NCI-H82 treated with DMSO at 0.1 percent for 48 hours (cell line): ENCODE data around the gene DDX18.
A peak's percentile ranks its signal among the peaks of the same experiment; 100 is the strongest.

Experiments
- DNase-seq: peaks from one replicate; lab custom pipeline; 2025; ENCODE audit not compliant: unreplicated experiment; lab: John Stamatoyannopoulos, UW

The DDX18 gene

DNA sequence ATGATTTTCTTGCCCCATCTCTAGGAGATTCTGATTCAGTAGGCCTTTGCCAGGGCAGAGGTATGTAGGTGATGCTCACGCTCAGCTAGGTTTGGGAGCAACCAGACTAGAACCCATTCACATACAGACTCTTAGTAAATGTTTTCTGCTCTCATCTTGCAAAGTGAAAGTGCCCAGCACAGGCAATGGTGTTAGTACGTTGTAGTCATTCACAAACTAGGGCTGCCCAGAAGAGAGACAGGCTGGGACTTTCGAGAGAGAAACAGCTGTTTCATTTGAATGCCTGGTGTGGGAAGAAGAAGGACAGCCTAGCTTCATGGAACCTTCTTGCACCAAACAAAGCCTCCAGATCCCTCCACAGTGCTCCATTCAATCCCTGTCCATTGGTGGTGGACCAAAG, 19.4 kb downstream of the DDX18 start:
- DNase-seq, result no peak

DNA sequence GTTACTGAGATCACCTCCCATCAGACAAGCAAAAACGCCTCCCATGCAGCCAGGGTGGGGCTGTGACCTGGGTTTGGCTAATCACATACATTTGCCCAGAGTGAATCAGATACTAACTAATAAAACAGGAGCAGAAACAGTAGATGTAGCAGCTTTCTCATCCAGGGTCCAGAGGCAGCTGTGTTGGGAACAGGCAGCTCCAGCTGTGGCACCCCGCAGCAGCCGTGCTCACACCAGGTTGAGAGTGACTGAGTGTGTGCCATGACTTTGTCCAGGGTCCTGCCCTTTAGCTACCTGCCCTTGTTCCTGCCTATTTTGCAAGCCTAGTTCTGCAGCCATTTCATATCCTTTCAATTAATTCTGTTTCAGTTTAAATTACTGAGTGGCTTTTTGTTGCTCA, 20.5 kb downstream of the DDX18 start:
- DNase-seq, result no peak

DNA sequence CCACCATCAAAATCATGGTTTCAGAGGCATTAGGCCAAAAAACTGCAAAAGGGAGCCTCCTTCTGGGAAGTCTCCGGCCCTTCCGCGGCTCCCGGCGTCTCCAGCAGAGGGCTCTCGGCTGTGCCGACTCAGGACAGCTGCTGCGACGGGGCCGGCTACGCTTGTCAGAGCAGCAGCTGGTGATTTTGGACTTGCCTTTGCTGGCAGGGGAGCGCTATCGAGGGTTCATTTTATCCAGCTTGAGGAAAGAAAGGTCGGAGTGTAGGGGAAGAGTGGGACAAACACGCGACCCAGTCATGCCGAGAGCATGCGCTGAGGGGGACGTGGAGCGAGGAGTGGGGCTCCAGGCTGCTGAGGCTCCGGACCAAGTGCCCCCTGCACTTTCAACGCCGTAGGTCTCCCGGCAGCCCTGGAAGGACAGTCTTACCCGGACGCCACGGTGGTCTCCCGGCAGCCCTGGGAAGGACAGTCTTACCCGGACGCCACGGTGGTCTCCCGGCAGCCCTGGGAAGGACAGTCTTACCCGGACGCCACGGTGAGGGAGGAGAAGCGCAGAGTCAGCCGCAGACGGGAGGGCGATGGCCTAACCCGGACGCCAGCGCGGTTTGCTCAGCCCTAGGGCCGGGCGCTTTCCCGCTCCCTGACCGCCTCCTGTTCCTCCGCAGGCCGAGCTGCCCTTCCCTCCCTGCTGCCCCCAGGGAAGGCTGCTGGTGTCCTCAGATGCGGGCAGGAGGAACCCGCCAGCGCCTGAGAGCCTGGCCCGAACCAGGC, 21.7 kb downstream of the DDX18 start:
- peak; percentile 43 for DNase-seq

DNA sequence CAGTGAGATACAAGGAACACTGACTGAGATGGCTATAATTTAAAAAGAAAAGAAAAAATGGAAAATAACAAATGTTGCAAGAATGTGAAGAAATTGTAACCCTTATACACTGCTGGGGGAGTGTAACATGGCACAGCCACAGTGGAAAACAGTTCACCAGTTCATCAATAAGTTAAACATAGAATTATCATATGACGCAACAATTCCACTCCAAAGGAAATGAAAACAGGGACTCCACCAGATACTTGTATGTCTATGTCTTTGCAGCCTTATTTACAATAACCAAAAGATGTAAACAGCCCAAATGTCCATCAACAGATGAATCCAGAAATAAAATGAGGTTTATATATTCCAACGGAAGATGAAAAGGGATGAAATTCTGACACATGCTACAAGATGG, 30.8 kb downstream of the DDX18 start:
- no peak for DNase-seq

DNA sequence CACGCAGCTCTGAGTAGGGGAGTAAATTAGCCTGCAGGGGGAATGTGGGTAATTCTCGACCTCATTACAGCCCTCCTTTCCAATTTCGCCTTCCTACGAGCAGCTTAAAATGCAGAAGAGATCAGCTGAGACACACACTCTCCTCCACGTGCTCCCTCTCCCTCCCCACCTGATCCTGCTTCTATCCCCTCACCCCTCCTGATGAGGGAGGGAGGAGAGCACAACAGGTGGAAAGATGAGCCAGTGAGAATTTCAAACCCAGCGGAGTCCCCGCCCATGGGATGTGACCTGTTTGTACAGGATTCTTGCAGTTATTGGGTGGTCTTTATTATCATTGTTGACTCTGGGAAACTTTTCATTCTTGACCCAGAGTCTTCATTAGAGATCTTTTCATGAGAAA, 35.5 kb downstream of the DDX18 start:
- DNase-seq, result no peak

DNA sequence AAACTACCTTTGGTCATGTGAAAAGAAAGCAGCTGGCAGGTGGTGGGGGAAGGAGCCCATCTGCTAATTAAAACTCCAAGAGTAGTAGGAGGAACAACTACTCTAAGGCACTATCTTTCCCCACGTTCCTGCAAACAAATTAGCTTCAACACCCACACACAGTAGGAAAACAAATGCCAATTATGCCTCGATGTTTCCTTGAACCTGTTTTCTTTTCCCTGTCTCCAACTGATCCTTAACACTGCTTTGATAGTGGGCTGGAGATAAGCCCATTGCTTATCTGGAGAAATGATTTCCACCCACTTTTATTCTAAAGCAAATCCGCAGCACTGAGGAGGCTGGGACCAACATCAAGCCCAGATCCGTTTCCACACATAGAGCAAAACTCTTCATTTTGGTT, 36.0 kb downstream of the DDX18 start:
- DNase-seq, result no peak

DNA sequence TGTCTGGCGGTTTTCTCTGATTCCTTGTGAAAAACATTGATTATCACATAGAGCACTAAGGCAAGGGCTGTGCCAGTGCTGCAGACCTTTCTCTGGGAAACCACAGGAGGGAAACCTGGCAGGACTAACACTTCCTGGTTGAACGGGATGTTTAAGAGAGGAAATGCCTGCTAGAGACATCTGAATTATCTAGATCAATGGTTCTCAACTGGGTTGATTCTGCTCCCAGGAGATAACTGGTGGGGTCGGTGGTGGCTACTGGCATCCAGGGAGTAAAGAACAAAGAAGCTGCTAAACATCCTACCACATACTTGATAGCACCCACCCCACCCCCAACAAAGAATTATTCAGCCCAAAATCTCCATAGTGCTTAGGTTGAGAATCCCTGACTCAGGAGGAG, 37.5 kb downstream of the DDX18 start:
- DNase-seq, result no peak

DNA sequence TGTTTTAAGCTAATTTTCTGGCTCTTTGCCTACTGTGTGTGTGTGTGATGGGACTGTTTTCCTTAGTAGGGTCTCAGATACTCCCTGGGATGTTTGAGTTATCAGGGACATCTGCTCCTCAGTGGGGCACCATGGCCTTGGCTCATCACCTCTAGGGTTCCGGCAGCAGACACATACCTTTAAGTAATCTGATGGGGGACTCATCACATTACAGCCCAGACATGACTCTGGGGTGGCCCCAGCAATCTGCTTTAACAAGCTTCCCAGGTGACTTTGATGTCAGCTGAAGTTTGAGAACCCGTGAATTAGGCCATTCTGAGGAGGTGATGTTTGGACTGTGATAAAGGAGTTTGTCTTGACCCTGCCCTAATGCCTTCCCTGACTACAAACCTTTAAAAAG, 38.8 kb downstream of the DDX18 start:
- DNase-seq, result no peak

DNA sequence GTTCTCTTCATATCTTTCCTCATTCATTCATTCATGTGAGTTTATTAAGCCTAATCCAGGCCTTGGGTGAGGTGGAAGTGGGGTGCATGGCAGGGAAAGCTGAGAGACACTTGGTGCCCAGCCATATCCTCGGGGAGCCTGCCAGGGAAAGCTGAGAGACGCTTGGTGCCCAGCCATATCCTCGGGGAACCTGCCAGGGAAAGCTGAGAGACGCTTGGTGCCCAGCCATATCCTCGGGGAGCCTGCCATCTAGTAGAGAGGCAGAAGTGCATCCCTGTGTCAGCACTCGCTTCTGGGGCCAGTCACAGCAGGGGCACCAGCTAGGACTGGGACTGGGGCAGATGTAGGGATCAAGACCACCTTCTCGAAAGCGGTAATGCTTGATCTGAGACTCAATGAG, 39.4 kb downstream of the DDX18 start:
- DNase-seq, result no peak

DNA sequence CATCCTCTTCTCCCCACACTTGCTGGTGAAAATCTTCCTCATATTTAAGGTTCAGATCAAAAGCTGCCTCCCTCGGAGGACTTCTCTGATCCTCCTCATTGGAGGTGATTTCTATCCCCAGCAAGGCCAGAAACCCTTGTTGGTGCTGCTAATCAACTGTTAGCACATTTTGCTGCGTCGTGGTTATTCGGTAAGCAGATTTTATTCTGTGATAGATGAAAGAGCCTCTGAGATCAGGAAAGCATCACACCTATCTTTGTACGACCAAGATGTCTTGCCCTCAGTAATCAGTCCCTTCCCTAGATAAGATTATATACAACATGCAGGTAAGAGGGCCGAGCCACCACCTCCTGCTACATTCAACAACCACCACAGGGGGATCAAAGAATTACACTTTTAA, 40.1 kb downstream of the DDX18 start:
- no peak for DNase-seq

DNA sequence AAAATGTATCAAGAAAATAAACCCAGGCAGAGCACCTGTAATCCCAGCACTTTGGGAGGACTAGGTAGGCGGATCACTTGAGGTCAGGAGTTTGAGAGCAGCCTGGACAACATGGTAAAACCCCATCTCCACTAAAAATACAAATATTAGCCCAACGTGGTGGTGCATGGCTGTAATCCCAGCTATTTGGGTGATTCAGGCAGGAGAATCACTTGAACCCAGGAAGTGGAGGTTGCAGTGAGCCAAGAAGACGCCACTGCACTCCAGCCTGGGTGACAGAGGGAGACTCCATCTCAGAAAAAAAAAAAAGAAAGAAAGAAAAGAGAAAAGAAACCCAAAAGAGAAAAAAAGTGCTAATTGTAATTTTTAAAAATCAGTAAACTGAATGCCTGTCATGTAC, 41.4 kb downstream of the DDX18 start:
- no peak for DNase-seq

DNA sequence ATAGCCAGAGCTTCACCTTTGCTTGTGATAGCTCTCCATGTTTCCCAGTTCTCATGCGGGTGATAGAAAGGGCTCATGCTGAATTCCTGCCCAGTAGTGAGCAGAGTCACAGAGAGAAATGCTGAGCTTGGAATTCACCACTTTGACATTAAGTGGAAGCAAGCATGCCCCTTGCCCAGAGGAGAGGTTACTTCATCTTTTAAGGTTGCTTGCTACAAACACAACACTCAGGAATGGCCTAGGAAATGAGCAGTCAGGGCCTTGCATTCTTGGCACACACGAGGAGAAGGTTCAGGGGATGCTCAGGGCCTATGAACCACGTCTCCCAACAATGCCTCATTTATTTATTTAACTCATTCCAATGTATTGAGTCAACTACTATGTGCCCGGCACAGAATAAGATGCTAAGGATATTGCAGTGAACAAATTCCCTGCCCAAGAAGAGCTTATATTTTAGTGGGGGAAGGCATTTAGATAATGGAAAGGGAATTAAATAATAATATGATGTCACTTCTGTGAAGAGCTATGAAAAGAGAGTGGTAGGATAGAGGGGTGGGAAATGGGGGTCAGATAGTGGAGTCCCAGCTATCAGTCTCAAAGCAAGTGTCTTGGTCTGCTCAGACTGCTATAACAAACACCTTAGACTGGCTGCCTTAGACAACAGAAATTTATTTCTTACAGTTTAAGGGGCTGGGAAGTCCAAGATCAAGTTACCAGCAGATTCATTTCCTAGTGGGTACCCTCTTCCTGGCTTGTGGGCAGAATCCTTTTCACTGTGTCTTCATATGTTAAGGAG, 42.1 kb downstream of the DDX18 start:
- DNase-seq, result no peak

DNA sequence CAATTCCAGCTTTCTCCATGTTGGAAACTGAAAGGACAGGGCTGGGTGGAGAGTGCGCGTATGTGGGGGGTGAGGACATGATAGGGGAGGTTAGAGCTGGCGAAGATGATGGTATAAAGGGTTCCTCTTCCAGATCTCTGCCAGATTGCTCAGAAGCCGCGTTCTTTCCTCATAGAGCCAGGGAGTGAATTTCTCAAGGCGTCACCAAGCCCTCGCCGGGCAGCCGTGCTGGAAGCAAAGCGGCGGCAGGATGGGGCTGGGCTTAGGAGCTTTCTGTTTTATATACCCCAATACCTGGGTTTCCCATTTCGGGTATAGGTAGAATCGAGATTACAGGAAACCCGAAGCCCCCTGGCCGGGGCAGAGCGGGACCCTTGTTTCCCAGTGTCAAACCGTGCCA, 43.8 kb downstream of the DDX18 start:
- DNase-seq, result no peak

DNA sequence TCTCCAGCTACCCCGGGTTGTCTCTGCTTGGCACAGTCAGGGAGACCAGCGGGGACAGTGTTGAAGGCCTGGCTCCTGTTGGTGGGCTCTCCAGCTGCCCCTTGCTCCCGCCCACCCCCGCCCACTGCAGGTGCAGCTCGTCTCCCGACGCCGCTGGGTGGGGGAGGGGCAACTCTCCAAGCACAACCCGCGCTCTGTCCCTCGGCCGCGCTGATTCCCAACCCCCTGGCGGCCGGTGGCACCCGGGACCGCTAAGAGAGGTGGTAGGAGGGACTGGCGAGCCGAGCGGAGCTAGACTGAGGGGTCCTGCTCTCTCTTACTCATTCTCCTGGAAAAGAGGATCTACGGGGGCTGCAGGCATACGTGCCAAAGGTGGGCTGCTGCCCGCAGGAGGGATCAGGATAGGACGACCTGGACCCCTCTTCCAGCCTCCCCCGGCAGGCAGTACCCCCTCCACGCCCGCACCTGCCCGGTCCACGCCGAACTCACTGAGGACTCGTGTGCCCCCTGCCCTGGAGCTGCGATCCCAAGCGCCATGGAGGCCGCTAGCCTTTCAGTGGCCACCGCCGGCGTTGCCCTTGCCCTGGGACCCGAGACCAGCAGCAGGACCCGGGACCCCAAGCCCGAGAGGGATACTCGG, 44.5 kb downstream of the DDX18 start:
- no peak for DNase-seq

DNA sequence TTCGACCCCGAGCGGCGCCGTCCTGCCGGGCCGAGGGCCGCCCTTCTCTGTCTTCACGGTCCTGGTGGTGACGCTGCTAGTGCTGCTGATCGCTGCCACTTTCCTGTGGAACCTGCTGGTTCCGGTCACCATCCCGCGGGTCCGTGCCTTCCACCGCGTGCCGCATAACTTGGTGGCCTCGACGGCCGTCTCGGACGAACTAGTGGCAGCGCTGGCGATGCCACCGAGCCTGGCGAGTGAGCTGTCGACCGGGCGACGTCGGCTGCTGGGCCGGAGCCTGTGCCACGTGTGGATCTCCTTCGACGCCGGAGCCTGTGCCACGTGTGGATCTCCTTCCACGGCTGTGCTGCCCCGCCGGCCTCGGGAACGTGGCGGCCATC, 45.0 kb downstream of the DDX18 start:
- DNase-seq, result no peak

DNA sequence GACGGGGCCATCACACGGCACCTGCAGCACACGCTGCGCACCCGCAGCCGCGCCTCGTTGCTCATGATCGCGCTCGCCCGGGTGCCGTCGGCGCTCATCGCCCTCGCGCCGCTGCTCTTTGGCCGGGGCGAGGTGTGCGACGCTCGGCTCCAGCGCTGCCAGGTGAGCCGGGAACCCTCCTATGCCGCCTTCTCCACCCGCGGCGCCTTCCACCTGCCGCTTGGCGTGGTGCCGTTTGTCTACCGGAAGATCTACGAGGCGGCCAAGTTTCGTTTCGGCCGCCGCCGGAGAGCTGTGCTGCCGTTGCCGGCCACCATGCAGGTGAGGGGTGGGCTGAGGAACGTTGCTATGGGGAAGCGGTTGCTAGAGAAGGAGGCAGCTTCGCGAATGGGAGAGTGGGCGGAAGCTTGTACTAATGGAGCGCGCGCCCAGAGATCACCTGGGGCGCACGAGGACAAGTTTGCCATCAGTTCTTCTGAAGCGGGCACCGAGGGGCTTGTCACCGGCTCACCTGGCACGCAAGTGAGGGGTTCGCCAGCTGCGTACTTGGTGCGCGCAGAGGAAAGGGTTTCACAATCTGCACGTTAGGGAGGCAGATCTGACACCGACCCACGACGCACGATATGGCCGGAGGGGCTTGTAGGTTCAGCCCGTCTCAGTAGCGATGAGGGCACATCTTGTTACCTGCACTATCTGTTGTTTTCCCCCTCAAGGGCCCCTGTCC, 45.6 kb downstream of the DDX18 start:
- no peak for DNase-seq

DNA sequence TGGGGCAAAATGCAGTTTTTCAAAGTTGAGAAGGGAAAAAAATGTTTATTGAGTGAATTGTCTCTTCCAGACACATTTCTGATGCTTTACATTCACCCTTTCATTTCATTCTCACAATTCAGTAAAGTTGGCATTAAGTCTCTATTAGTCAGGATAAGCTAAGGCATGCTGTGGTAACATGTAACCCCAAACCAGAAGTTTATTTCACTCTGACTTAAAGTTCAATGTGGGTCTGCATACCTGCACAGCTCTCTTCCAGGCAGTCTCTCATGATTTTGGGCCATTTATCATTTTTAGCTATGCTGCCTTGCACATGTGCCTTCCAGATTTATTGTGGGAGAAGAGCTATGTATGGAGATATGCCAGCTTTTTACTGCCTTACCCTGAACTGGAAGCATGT, 48.0 kb downstream of the DDX18 start:
- DNase-seq, result no peak

DNA sequence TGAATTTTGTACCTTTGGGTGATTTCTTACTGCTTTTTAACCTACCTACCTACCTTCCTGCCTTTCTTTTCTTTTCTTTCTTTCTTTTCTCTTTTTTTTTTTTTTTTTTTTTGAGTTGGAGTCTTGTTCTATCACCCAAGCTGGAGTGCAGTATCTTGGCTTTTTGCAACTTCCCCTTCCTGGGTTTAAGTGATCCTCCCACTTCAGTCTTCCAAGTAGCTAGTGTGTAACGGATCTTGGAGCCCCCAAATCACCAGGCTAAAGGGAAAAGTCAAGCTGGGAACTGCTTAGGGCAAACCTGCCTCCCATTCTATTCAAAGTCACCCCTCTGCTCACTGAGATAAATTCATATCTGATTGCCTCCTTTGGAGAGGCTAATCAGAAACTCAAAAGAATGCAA, 61.3 kb downstream of the DDX18 start:
- no peak for DNase-seq

DNA sequence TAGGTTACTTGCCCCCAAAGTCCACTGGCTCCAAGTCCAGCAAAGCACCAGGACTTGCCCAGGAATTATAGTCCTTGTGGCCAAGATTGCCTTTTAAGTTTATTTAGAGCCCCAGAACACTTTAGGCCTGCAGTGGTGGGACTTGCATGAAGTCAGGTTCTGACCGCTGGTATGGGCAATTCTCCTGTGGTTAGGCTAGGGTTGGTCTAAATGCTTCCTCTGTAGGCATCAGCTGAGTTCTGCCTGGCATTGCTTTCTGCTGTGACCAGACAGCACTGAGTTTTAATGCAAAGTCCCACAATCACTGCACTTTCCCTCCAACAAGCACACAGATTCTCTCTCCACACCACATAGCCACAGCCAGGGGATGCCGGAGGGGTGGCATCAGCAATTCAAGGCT, 64.5 kb downstream of the DDX18 start:
- DNase-seq, result no peak
